Ovary (tissue), 3 donors: ENCODE results near the gene CEMIP.

Source experiments
- EP300 ChIP-seq: sonication (generic); formaldehyde crosslinking; IDR thresholded peaks from one replicate; pipeline ENCODE4 v1.6.1; 2017; ENCODE audit warnings: antibody characterized with exemption
- POLR2A ChIP-seq: fragments of 450-650 bp; IDR thresholded peaks from one replicate; pipeline ENCODE4 v1.6.1; 2017; ENCODE audit warnings: antibody characterized with exemption, mild to moderate bottlenecking, moderate library complexity
- TF ChIP-seq, protein P1 (sequence below), 3 donors: fragments of 450-650 bp in 2 of 3; fragments of 200-600 bp in 1 of 3; IDR thresholded peaks; one replicate each; pipeline versions ENCODE4 v1.5.1 to v1.8.0; 2016 to 2022; ENCODE audit warnings: antibody characterized with exemption in 3 of 3, mild to moderate bottlenecking in 1 of 3
- donor health status: DM: no; HTN: no; CAD: no.

DNA sequence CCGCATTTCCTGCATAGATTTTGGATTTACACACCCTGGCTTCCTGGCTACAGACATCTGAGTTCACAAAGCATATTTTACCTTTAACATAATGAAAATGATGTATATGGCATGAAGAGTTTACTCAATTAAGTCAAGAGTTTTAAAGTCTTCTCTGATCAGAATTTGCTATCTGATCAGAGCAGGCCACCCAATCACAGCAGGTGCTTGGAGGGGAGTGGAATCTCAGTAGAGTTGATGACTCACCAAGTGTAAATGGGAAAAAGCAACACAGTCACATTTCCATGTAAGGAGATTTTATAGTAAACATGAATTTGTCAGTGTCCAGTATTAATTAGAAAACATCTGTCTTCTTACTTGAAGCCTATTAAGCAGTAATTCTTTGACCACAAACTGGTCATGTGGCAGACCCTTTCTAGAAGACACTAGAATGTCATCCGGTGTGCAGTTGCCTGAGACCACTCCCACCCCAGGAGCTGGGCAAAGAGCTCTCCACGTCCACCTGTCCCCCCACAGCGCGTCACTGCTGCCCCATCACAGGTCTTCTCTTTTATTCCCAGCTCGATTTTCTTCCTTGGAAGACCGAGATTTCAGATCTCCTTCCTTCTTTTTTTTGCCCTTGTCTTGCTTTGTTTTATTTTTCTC lies 199.6 kb downstream of the CEMIP start:
- TF ChIP-seq, protein P1, sequence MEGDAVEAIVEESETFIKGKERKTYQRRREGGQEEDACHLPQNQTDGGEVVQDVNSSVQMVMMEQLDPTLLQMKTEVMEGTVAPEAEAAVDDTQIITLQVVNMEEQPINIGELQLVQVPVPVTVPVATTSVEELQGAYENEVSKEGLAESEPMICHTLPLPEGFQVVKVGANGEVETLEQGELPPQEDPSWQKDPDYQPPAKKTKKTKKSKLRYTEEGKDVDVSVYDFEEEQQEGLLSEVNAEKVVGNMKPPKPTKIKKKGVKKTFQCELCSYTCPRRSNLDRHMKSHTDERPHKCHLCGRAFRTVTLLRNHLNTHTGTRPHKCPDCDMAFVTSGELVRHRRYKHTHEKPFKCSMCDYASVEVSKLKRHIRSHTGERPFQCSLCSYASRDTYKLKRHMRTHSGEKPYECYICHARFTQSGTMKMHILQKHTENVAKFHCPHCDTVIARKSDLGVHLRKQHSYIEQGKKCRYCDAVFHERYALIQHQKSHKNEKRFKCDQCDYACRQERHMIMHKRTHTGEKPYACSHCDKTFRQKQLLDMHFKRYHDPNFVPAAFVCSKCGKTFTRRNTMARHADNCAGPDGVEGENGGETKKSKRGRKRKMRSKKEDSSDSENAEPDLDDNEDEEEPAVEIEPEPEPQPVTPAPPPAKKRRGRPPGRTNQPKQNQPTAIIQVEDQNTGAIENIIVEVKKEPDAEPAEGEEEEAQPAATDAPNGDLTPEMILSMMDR (IDR thresholded peaks at IDR 0.05) = no peak
- TF ChIP-seq POLR2A = no peak
- no peak for TF ChIP-seq EP300
